Dendritic cell treated with granulocyte-macrophage colony-stimulating factor and Interleukin-4, amounts not matched to agents 40 ng/mL and 50 ng/mL, for 4 days (primary cell): ENCODE measurements around the gene KRTAP13-2.

Source experiments
- H3K27ac Mint-ChIP-seq: one replicate; pipeline ENCODE4 v1.8.0; 2022; ENCODE audit warnings: mild to moderate bottlenecking, mixed read lengths
- H3K27me3 Mint-ChIP-seq: one replicate; pipeline ENCODE4 v1.8.0; 2022; ENCODE audit warnings: mild to moderate bottlenecking, mixed read lengths
- H3K36me3 Mint-ChIP-seq: one replicate; pipeline ENCODE4 v1.8.0; 2022; ENCODE audit warnings: low read depth, mixed read lengths
- H3K4me1 Mint-ChIP-seq: one replicate; pipeline ENCODE4 v1.8.0; 2022; ENCODE audit warnings: low read depth, mixed read lengths
- H3K4me3 Mint-ChIP-seq: one replicate; pipeline ENCODE4 v1.8.0; 2022; ENCODE audit warnings: mild to moderate bottlenecking, moderate library complexity, mixed read lengths
- H3K9me3 Mint-ChIP-seq: one replicate; pipeline ENCODE4 v1.8.0; 2022; ENCODE audit warnings: mixed read lengths
- intact Hi-C: fragments of 100-400 bp; cut with micrococcal nuclease; formaldehyde crosslinking; loops from one replicate; pipeline ENCODE4 v1.15.0; 2022

KRTAP13-2 gene, protein sequence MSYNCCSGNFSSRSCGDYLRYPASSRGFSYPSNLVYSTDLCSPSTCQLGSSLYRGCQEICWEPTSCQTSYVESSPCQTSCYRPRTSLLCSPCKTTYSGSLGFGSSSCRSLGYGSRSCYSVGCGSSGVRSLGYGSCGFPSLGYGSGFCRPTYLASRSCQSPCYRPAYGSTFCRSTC

DNA sequence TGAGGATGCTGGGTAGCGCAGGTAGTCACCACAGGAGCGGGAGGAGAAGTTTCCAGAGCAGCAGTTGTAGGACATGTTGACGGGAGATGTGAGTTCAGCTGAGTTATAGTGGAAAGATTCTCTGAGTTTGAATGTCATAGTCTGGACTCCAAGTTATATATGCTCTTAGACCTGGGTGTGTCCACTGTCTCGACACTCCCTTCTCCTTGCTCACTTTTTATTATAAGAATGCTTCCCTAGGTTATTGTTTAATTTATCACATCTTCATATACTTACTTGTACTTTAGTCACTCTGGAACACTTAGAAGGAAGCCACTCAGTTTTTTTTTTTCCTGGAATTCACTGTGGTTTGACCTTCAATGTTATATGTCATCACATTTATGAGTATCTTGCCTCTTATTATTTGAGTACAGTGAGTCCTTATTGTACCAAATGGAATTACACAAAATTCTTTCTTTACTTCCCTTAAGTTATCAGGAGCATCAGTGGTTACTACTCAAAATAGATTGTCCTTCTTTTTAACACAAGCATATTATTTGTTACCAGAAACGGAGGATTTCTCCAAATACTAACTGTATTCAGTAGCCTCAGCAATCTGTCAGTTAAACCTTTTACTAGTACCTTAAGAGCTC, at the start of gene KRTAP13-2:
TSS of gene KRTAP13-2 (minus strand) at position 133 of the 632 bp plus-strand sequence. CDS start at position 75, 58 bp downstream.
- Mint-ChIP-seq H3K36me3 (no peaks in the 10 kb centered on the region), H3K27me3 (no peaks in the 10 kb centered on the region), H3K9me3 (no peaks in the 10 kb centered on the region), H3K4me3 (no peak within 1 kb of the TSS), H3K4me1 (no peaks in the 10 kb centered on the region), H3K27ac (no peak within 1 kb of the TSS)
- intact Hi-C loops = no loop called here

DNA sequence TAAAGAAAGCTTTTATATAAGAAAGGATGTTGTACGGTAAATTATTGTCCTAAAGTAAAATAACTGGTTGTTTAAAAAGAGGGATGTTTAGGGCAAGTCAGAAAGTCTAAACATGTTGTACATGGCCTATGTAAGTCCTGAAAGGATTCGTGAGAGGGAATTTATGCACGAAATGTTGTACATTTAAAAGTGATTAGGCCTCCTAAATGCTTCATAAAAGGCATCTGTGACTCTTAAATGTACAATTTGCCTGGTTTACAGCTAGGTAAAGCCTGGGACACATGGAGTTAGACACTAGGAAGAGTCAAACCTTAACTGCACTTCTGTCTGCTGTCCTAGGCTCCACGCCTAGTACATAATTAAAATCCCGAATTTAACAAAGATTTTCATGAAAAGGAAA, 43.9 kb upstream of the KRTAP13-2 start:
- H3K36me3 Mint-ChIP-seq = no peaks in the 10 kb centered on the region
- no peaks in the 10 kb centered on the region for H3K4me1 Mint-ChIP-seq
- no peak overlapping the region for H3K4me3 Mint-ChIP-seq
- peaks cover 17% of the 10 kb centered on the region for H3K9me3 Mint-ChIP-seq
- no peak overlapping the region for H3K27ac Mint-ChIP-seq
- no peaks in the 10 kb centered on the region for H3K27me3 Mint-ChIP-seq
- intact Hi-C loops = no loop called here

DNA sequence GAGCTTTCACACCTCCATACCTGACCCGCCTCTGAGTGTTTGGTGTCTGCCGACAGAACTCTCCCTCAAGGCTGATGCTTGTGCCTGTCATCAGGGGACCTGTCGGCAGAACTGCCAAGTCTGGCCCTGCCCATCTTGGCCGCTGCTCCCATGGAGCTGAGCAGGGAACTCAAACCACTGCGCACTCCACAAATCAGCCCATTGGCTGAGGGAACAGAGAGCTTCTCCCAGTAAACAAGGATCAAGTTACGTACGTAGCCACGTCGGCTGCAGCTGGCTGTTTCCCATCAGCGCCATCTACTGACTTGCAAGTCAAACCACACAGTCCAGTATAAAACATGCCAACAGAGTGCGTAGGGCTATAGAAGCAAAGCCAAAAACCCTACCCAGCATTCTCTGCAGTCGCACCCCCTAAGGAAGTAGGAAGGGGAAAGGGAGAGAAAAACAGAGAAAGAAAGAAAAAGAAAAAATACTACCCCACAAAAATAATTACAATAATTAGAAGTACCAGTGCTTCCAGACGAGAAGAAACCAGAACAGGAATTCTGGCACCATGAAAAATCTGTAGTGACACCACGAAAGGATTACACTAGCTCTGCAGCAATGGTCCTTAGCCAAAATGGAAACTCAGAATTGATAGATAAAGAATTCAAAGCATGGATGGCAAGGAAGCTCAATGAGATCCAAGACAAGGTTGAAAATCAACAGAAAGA, 36.9 kb upstream of the KRTAP13-2 start:
- no peaks in the 10 kb centered on the region for H3K9me3 Mint-ChIP-seq
- H3K27me3 Mint-ChIP-seq = no peaks in the 10 kb centered on the region
- H3K36me3 Mint-ChIP-seq = no peaks in the 10 kb centered on the region
- H3K4me3 Mint-ChIP-seq = no peak overlapping the region
- no peaks in the 10 kb centered on the region for H3K4me1 Mint-ChIP-seq
- no peak overlapping the region for H3K27ac Mint-ChIP-seq
- intact Hi-C loops = no loop called here

DNA sequence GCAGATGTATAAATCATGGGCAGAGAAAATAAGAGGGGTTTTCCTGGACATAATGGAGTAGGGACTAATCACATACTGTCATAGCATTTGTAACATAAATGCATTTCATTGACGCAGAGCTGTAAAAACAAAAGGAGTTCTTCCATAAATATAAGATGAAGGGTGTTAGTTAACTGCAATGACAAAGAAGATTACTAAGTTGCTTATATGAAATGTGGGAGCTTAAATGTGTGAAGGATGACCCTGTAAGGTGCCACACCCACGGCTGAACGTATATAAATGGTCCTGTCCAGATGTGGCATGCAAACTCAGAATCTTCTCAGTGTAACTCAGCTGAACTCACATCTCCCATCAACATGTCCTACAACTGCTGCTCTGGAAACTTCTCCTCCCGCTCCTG, 23.7 kb upstream of the KRTAP13-2 start, which contains the start of gene KRTAP13-1:
TSS of gene KRTAP13-1 (plus strand) at position 301 of the 400 bp plus-strand sequence. CDS start at position 357, 56 bp downstream.
- Mint-ChIP-seq H3K27me3 (no peaks in the 10 kb centered on the region), H3K4me3 (no peak within 1 kb of the TSS), H3K9me3 (peaks cover under 1% of the 10 kb centered on the region), H3K36me3 (no peaks in the 10 kb centered on the region), H3K27ac (no peak within 1 kb of the TSS), H3K4me1 (no peaks in the 10 kb centered on the region)
- intact Hi-C loops = no loop called here

DNA sequence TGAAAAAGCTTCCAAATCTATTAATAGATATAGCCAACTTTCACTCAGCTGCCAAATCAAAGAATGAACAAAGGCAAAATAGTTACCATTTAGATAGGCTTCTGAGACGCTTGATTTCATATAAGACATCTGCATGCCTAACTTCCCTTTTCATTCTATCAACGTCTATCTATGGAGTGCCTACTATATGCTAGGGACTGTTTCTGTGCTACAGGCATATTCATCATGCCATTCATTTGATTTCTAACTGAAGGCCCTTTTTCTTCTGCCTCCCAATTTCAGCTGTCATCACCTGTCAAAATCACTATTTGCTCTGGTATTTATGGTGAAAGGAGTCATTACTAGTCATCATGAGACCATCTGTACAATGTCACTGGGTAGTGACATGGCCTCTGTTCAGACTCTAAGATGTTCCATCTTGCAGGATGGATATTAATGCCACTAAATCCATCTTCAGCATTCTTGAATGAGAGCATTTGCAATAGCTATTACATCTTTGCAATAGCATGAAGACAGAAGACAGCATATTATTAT, 19.5 kb upstream of the KRTAP13-2 start:
- H3K9me3 Mint-ChIP-seq = peaks cover 11% of the 10 kb centered on the region
- H3K4me1 Mint-ChIP-seq = no peaks in the 10 kb centered on the region
- no peak overlapping the region for H3K4me3 Mint-ChIP-seq
- H3K27ac Mint-ChIP-seq = no peak overlapping the region
- no peaks in the 10 kb centered on the region for H3K36me3 Mint-ChIP-seq
- no peaks in the 10 kb centered on the region for H3K27me3 Mint-ChIP-seq
- intact Hi-C loops = no loop called here

DNA sequence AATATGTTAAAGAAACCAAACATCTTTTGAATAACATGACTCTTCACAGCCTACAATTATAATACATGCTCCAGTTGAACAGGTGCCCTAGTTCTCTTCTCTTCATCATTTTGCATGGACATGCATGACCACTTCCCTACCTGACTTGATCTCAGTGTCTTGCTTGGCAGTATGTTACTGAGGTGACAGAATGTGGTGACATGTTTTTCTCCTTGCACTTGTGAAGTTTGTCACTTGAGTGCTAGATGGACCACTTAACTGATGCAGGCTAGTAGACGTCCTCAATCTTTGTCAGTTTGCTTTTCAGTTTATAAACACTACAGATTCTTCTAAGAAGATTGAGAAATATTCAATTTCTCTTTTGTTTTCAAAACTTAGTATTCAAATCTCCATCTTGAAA, 10.1 kb upstream of the KRTAP13-2 start:
- H3K4me3 Mint-ChIP-seq = no peak overlapping the region
- H3K9me3 Mint-ChIP-seq = no peaks in the 10 kb centered on the region
- no peaks in the 10 kb centered on the region for H3K27me3 Mint-ChIP-seq
- intact Hi-C loops = no loop called here
- H3K4me1 Mint-ChIP-seq = no peaks in the 10 kb centered on the region
- no peak overlapping the region for H3K27ac Mint-ChIP-seq
- H3K36me3 Mint-ChIP-seq = no peaks in the 10 kb centered on the region

DNA sequence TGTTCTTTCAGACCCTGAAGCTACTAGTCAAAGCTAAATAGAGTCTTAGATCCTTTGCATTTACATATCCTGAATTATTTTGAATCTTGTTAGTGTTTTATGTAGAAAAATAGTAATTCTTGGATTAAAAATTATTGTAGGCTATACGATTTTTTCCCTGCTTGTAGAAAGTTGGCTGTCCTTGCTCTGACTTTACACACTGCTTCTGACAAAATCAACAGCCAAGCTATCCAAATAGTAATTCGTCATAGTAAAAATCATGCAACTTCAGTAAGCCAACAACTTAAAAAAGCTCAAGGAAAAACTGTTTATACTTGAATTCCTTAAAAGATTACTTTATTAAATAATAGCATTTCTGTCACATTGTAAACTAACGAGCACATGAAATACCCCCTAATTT, 16.2 kb downstream of the KRTAP13-2 start:
- Mint-ChIP-seq H3K36me3 (no peaks in the 10 kb centered on the region), H3K9me3 (peaks cover 9% of the 10 kb centered on the region), H3K4me3 (no peak overlapping the region), H3K4me1 (no peaks in the 10 kb centered on the region), H3K27me3 (no peaks in the 10 kb centered on the region), H3K27ac (no peak overlapping the region)
- intact Hi-C loops = no loop called here

DNA sequence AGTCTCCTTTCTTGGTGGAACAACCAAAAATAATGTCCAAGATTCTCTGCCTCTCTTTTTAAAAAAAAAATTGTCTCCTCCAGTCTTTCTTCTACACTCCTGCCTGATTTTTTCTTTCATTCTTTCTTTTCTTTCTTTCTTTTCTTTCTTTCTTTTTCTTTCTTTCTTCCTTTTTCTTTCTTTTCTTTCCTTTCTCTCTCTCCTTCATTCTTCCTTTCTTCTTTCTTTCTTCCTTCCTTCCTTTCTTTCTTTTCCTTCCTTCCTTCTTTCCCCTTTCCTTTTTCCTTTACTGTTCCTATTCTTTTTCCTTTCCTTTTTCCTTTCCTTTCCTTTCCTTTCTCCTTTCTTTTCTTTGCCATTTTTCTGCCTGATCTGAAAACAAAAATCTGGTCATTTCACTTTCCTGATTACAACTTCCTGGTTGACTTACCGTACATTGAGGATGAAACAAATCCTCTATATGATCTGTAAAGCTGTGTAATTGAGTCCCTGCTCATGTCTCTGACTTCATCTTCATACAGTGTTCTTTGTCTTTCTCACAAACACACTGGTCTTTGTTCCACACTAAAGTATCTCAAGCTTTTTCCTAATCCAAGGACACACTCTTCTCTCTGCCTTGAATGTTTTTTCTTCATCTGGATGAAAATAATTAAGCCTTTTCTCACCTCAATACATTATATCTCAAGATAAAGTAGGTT, 17.6 kb downstream of the KRTAP13-2 start:
- H3K9me3 Mint-ChIP-seq = peaks cover 9% of the 10 kb centered on the region
- H3K4me3 Mint-ChIP-seq = no peak overlapping the region
- H3K27ac Mint-ChIP-seq = no peak overlapping the region
- intact Hi-C loops = no loop called here
- no peaks in the 10 kb centered on the region for H3K27me3 Mint-ChIP-seq
- no peaks in the 10 kb centered on the region for H3K4me1 Mint-ChIP-seq
- H3K36me3 Mint-ChIP-seq = no peaks in the 10 kb centered on the region

DNA sequence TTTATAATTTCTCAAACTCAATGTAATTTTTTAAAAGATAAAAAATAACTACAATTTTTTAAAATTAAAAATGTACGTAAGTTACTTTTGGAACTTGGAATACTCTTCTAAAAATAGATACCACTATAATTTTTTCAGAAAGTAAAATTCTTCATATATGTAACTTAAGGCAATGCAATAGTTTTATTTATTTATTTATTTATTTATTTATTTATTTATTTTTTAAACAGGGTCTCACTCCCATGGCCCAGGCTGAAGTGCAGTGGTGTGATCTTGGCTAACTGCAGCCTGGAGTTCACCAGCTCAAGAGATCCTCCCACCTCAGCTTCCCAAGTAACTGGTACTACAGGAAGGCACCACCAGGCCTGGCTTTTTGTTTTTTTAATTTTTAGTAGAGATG, 20.5 kb downstream of the KRTAP13-2 start:
- Mint-ChIP-seq H3K27me3 (no peaks in the 10 kb centered on the region), H3K27ac (no peak overlapping the region), H3K9me3 (peaks cover 10% of the 10 kb centered on the region), H3K36me3 (no peaks in the 10 kb centered on the region), H3K4me1 (no peaks in the 10 kb centered on the region), H3K4me3 (no peak overlapping the region)
- intact Hi-C loops = no loop called here

DNA sequence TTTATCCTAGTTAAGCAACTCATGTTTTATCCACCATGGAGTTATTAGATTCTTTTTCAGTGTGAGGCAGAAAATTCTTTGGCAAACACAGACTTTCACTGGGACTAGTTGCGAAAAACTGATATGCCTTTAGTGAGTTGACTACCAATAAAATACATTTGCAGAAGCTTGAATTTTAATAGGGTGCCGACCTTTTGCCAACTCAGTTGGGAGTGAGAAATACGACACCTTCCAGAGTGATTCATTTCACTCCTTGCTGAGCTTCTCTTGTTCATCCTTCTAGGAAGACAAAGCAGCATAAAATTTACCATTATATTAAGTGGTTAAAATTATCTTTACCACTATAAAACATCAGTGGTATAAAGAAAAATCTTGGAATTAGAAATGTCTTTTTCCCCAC, 22.5 kb downstream of the KRTAP13-2 start:
- Mint-ChIP-seq H3K27me3 (no peaks in the 10 kb centered on the region), H3K4me3 (no peak overlapping the region), H3K9me3 (peaks cover 22% of the 10 kb centered on the region), H3K27ac (no peak overlapping the region), H3K36me3 (no peaks in the 10 kb centered on the region), H3K4me1 (no peaks in the 10 kb centered on the region)
- intact Hi-C loops = no loop called here

DNA sequence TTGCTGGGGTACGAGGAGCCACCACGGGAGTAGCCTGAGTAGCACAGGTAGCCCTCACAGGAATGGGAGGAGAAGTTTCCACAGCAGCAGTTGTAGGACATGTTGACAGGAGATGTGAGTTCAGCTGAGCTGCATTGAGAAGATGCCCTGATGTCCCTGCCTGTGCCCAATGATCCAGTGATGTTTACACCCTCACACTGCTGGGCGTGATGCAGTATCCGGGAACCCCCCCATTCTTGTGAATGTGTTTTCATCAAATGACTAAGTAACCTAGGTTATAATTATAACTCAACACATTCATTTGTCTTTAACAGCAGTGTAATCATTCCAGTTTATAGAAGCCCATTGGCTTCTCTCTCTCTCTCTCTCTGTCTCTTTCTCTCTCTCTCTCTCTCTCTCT, 23.6 kb downstream of the KRTAP13-2 start, which contains the start of gene KRTAP23-1:
TSS of gene KRTAP23-1 (minus strand) at position 101 of the 400 bp plus-strand sequence. CDS start at position 101, 0 bp downstream.
- Mint-ChIP-seq H3K27ac (no peak within 1 kb of the TSS), H3K9me3 (peaks cover 21% of the 10 kb centered on the region), H3K36me3 (no peaks in the 10 kb centered on the region), H3K4me3 (no peak within 1 kb of the TSS), H3K27me3 (no peaks in the 10 kb centered on the region), H3K4me1 (no peaks in the 10 kb centered on the region)
- intact Hi-C loops = no loop called here

DNA sequence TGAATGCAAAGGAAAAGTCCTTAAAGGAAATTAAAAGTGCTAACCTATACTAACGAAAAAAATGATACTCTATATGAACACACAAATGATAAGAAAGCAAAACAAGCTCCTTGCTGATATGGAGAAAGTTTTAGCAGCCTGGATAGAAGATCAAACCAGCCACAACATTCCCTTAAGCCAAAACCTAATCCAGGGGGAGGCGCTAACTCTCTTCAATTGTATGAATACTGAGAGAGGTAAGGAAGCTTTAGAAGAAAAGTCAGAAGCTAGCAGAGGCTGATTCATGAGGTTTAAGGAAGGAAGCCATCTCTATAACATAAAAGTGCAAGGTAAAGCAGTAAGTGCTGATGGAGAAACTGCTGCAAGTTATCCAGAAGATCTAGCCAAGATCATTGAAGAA, 27.1 kb downstream of the KRTAP13-2 start:
- Mint-ChIP-seq H3K4me1 (no peaks in the 10 kb centered on the region), H3K36me3 (no peaks in the 10 kb centered on the region), H3K9me3 (peaks cover 13% of the 10 kb centered on the region), H3K27ac (no peak overlapping the region), H3K4me3 (no peak overlapping the region), H3K27me3 (no peaks in the 10 kb centered on the region)
- intact Hi-C loops = no loop called here

DNA sequence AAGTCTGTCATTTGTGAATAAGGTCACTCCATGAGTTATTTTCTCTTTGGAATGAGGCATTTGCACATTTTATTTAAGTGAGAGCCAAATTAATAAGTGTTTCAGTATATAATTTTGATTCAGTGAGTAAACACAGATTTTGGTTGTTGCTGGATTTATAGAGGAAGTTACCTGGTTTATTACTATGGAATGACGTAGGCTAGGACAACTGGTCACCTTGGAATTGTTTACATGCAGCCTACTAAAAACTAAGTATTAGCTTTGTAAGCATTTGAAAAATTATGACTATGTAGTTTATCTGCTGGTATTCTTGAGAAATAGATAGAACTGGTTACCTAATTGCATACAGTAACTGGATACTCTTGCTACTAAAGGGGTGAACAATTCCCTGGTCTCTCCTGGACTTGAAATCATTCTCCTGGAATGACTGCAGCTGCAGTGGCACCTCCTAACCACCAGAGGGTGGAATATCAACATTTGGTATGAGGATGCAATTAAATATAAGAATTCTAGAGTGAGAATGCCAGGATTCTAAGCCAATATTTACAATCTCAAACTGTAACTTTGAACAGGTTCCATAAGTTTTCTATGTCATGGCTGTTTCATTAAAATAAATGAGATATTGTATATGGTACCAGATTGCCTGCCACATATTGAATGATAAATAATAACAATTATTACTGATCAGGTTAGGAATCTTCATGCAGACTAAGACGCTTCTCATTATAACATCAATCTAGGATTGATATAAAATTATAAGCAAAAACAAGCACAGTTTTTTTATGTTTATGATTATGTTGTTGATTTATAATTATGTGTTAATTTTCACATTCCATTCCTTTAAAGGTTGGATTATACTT, 31.1 kb downstream of the KRTAP13-2 start:
- intact Hi-C loops = loop anchor here (5.0 kb wide), 1 partner anchor 746 kb away; no protein-coding TSS in a partner anchor
- Mint-ChIP-seq H3K36me3 (no peaks in the 10 kb centered on the region), H3K27me3 (no peaks in the 10 kb centered on the region), H3K4me1 (no peaks in the 10 kb centered on the region), H3K9me3 (peaks cover 5% of the 10 kb centered on the region), H3K4me3 (no peak overlapping the region), H3K27ac (no peak overlapping the region)
